Amniotic epithelial cell (primary cell): ENCODE measurements around the gene F7.
"Not testable (repeated sequence)": the region's sequence is repeated elsewhere in the genome, so short reads cannot be mapped to it uniquely, and the experiment has no call there.

Experiments used
- DNase-seq: peaks from one replicate; pipeline ENCODE4 v3.0.0-alpha.2; 2010; ENCODE audit warnings: low read depth

The F7 gene

DNA sequence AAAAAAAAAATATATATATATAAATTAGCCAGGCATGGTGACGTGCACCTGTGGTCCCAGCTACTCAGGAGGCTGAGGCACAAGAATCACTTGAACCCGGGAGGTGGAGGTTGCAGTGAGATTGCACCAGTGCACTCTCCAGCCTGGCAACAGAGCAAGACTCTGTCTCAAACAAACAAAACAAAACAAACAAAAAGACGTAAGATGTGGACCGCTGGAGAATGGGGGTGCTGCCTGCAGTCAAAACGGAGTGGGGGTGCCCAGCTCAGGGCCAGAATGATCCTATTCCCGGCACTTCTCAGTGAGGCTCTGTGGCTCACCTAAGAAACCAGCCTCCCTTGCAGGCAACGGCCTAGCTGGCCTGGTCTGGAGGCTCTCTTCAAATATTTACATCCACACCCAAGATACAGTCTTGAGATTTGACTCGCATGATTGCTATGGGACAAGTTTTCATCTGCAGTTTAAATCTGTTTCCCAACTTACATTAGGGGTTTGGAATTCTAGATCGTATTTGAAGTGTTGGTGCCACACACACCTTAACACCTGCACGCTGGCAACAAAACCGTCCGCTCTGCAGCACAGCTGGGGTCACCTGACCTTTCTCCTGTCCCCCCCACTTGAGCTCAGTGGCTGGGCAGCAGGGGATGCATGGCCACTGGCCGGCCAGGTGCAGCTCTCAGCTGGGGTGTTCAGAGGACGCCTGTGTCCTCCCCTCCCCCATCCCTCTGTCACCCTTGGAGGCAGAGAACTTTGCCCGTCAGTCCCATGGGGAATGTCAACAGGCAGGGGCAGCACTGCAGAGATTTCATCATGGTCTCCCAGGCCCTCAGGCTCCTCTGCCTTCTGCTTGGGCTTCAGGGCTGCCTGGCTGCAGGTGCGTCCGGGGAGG, at the start of gene F7:
TSS of gene F7 (plus strand) at position 760 of the 889 bp plus-strand sequence. CDS start at position 811, 51 bp downstream.
- DNase-seq, result no peak

DNA sequence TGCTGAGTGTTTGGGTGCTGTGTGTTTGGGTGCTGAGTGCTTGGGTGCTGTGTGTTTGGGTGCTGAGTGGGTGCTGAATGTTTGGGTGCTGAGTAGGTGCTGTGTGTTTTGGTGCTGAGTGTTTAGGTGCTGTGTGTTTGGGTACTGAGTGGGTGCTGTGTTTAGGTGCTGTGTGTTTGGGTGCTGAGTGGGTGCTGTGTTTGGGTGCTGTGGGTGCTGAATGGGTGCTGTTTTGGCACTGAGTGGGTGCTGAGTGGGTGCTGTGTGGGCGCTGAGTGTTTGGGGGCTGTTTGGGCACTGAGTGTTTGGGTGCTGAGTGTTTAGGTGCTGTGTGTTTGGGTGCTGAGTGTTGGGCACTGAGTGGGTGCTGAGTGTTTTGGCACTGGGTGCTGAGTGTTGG, 48.5 kb upstream of the F7 start:
- DNase-seq, result no peak

DNA sequence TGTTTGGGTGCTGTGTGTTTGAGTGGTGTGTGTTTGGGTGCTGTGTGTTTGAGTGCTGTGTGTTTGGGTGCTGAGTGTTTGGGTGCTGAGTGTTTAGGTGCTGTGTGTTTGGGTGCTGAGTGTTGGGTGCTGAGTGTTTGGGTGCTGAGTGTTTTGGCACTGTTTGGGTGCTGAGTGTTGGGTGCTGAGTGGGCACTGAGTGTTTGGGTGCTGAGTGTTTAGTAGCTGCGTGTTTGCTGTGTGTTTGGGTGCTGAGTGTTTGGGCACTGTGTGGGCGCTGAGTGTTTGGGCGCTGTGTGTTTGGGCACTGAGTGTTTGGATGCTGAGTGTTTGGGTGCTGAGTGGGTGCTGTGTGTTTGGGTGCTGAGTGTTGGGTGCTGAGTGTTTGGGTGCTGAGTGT, 48.0 kb upstream of the F7 start:
- not testable (repeated sequence) for DNase-seq

DNA sequence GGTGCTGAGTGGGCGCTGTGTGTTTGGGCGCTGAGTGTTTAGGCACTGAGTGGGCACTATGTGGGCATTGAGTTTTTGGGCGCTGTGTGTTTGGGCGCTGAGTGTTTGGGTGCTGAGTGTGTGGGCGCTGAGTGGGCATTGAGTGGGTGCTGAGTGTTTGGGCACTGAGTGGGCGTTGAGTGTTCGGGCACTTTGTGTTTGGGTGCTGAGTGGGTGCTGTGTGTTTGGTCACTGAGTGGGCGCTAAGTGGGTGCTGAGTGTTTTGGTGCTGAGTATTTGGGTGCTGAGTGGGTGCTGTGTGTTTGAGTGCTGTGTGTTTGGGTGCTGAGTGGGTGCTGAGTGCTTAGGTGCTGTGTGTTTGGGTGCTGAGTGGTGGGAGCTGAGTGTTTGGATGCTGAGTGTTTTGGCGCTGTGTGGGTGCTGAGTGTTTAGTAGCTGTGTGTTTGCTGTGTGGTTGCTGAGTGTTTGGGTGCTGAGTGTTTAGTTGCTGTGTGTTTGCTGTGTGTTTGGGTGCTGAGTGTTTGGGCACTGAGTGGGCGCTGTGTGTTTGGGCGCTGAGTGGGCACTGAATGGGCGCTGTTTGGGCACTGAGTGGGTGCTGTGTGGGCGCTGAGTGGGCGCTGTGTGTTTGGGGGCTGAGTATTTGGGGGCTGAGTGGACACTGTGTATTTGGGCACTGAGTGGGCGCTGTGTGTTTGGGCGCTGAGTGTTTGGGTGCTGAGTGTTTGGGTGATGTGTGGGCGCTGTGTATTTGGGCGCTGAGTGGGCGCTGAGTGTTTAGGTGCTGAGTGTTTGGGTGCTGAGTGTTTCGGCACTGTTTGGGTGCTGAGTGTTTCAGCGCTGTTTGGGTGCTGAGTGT, 47.2 kb upstream of the F7 start:
- peak; percentile 3 for DNase-seq

DNA sequence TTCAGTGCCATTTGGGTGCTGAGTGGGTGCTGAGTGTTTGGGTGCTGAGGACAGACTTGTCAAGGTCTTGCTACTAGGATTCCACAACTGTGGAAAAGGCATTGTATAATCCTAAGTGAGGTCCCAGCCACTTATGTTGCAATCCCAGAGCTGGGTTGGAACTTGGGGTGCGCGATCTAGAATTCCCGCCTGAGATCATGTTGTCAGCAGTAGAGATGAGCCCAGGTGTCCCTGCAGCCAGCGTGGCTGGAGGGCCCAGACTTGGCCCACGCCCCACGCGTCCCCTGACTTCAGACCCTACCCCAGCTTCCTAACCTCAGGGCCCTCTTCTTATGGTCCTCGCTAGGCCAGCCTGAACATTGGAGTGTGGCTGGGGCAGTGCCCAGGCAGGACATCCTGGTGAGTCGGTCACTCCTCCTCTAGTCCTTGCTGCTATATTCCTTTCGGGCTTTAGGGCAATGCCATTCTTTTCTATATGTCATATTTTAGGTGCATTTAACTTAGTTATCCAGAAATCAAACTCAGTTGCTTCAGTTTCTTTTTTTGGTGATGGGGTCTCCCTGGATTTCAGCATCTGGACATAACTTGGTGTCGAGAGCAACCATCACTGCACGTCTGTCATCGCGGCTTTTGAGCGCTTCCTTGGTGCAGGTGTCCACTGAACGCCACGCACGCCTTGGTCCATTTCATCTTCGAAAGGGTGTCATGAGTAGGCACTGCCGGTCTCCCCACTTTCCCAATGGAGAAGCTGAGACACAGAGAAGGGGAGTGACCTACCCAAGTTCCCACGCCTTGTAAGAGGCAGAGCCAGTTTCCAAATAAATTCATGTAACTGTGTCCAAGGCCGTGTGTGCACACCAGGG, 46.4 kb upstream of the F7 start:
- DNase-seq, result peak; percentile 23

DNA sequence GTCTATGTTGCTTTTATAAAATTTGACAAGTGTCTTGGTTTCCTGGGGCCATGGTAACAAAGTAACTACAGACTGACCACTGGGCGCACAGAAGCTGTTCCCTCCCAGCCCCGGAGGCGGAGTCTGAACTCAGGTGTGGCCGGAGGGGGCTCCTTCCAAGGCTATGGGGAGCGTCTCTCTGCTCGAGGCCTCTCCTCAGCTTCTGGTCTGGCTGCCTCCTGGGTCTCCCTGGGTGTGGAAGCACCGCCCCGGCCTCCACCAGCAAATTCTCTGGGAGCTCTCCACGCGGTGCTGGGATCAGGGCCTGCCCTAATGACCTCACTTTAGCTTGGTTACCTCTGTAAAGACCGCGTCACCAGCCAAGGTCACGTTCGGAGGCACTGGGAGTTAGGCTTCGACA, 45.7 kb upstream of the F7 start:
- no peak for DNase-seq

DNA sequence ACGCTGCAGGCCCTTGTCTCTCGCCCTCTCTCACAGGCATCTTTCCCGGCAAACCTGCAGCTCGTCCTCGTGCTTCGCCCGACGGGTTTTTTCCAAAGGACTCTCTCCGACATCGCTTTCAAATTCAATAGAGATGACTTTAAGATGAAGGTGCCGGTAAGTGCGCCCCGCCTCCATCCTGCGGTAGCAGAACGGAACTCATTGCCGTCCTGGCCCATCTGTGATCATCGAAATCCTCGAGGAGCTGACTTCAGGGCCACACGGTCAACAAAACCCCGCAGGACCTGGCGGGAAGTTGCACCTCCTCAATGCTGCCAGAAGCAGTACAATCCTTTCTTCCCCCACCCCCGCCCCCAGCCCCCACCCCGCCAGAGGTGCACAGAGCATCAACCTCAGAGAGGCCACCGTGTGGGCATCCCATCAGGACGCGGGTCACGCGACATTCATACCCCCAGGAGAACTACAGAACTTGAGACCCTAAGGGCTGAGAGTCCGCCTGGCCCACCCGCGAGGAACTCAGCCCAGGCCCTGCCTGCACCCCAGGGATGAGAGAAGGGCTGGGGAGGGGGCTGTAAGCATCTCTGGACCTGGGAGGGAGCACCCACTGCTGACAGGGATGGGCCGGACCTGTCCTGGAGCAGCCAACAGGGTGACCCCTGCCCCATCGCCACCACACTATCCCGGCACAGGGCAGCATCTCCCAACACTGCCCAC, 44.9 kb upstream of the F7 start:
- DNase-seq, result no peak

DNA sequence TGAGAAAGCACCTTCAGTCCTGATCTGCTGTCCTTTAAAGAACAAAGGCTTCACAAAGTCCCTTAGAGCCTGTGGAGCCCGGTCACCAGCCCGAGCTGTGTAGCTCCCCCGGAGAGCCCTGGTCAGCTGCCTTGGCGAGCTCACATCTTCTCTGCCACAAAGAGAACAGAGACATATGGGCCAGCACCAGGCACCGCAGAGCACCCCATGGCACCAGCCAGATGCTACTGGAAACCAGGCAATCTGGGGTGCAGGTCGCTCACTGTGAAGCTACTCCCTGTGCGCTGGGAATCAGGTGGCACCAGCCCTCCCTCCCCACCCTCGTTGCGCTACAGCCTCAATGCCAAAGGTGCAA, 44.3 kb upstream of the F7 start:
- no peak for DNase-seq

DNA sequence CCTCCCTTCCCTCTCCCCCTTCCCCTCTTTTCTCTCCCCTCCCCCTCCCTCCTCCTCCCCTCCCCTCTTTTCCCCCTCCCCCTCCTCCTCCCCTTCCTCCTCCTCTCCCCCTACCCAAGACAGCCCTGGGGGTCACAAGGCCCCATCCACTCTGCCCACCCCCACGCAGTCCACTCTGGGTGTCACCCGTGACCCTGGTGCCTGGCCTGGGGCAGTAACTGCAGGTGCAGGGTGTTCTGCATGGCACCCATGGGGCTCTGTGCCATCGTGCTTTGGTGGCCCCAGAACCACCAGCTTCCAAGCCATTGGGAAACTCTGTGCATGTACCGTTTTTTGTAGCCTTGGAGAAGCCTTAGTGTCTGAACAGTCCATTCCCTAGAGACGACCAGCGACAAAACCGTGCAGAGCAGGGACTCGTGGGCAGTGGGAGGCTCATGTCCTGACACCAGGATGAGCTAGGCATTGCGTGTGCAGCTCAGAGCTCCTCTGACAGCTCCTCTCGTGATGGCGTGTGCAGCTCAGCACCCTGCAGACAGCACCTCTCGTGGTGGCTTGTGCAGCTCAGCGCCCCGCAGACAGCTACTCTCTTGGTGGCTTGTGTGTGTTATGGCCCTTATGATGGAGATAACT, 43.7 kb upstream of the F7 start:
- DNase-seq, result no peak

DNA sequence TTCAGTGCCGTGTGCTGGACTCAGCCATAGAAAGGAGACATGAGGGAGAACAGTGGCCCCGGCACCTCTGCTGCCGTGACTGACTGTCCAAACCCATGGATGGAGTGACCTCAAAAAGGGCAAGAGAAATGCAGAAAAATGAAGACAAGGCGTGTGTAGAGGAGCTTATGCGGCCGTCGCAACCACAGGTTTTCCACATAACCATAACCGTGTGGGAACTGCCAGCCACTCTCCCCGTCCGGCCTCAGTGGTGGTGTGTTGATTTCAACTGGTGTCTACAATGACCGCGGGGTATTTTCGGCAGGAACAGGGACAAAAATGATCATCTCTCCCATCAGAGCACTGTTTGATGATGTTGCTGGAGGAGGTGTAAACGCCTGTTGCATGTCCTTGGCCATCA, 42.9 kb upstream of the F7 start:
- DNase-seq, result no peak

DNA sequence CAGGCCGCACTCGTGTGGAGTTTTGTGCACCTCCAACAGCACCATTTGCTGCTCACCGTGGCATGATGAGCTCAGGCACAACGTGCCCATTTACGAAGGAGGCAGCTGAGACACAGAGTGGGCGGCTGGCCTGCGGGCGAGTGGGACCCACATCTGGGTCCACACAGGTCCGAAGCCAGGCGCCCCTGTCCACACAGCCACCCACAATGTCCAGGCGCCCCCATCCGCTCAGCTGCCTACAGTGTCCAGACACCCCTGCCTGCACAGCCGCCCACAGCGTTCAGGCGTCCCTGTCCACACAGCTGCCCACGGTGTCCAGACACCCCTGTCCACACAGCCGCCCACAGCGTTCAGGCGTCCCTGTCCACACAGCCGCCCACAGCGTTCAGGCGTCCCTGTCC, 42.5 kb upstream of the F7 start:
- no peak for DNase-seq

DNA sequence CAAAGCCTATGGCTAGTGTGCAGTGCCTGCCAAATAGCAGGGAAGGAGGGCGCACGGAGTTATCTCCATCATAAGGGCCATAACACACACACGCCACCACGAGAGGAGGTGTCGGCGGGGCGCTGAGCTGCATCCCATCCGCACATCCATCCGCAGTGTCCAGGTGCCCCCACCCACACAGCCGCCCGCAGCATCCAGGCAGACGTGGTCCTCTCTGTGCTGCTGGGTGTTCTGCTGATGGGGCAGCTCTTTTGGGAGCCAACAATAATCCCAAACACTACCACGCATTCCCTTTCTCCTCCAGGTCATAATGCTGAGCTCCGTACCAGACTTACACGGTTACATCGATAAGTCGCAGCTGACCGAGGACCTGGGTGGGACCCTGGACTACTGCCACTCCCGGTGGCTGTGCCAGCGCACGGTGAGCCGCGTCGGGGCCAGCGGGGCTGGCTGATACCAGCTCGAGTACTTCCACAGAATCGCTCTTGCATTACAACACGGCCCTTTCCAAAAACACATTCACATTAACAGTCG, 41.5 kb upstream of the F7 start:
- DNase-seq, result no peak

DNA sequence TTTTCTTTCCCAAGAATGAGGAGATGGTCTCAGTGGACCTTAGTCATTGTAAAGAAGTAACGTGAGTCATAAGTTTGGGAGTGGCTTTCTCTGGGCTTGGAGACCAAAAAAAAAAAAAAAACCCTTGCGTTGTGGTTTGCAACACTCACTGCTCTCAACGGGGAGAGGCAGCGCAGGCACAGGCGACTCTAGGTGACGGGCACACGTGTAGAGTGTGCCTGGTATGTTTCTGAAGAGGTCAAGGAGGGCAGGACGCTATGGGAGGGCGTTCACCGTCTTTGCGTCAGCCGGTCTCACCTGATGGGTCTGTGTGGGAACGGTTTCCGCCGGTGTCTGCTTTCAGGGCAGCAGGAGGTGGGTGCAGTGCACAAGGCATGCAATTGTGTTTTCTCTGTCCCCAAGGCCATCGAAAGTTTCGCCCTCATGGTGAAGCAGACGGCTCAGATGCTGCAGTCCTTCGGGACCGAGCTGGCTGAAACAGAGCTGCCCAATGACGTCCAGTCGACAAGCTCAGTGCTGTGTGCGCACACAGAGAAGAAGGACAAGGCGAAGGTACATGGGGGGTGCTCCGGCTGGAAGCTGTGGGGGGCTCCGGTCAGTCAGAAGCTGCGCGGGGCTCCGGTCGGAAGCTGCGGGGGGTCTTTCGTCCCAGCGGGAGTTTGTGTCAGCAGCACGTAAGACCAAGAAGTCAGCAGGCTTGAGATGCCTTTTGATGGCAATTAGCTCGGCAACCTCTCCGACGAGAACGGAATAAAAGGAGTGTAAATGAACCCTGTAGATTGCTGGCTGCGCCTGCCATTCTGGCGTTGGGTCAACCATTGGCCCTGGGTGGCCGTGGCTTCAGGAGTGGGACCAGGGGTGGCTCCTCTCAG, 40.8 kb upstream of the F7 start:
- DNase-seq, result peak; percentile 10

DNA sequence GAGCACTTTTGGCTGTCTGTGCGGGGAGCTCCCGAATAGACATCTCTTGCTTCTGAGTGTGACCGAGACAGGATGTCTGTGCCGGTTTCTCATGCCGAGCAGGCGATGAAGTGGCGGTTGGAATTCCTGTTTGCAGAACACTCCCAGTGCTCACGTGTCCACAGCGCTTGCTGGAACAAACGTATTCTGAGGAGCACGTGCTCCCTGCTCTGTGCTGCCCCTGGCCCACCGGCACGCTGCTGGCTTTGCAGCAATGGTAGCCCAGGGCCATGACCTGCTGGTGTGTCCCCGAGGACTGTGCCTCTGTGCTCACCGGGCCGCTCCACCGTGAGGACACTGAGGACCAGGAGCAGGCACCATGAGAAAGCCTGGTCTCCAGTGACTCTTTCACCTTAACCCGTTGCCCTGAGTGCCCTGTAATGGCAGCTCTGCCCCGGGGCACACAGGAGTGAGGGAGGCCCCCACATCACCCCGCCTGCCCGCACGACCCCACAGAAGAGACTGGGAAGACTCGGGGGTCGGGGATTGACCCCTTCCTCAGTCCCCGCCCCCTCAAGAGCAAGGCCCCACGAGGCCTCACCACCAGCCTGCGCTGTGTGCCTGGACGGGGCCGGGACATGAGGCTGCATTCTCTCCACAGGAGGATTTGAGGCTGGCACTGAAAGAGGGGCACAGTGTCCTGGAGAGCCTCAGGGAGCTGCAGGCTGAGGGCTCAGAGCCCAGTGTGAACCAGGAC, 40.0 kb upstream of the F7 start:
- no peak for DNase-seq

DNA sequence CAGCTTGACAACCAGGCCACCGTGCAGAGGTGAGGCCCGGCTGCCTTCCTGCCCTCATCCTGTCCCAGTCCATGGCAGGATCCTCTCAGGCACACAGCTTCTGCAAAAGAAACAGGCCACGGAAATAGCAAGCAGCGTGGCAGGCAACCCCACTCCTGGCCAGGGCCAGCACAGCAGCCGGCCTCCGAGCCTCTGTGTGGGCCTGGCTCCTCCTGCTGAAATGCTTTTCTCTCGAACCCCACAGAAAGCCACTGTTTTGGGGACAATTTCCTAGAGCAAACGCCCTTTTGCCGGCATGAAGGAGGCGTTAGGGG, 39.5 kb upstream of the F7 start:
- no peak for DNase-seq

DNA sequence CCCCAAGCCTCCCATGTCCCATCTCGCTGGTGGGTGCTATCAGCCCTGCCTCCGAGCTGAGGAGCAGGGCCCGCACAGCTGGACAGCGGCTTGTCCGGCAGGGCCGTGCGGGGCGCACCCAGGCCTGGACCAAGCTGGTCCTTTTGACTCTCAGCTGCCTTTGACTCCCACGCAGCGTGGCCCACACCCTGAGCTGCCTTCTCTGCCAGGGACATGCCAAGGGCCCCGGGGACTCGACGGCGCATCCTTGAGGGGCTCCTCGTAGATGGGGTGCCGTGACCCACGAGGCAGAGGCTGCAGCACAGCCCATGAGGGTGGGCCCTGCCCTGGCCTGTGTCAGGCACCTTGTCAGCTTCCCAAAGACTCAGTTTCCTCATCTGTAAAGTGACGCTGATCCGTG, 38.8 kb upstream of the F7 start:
- DNase-seq, result no peak

DNA sequence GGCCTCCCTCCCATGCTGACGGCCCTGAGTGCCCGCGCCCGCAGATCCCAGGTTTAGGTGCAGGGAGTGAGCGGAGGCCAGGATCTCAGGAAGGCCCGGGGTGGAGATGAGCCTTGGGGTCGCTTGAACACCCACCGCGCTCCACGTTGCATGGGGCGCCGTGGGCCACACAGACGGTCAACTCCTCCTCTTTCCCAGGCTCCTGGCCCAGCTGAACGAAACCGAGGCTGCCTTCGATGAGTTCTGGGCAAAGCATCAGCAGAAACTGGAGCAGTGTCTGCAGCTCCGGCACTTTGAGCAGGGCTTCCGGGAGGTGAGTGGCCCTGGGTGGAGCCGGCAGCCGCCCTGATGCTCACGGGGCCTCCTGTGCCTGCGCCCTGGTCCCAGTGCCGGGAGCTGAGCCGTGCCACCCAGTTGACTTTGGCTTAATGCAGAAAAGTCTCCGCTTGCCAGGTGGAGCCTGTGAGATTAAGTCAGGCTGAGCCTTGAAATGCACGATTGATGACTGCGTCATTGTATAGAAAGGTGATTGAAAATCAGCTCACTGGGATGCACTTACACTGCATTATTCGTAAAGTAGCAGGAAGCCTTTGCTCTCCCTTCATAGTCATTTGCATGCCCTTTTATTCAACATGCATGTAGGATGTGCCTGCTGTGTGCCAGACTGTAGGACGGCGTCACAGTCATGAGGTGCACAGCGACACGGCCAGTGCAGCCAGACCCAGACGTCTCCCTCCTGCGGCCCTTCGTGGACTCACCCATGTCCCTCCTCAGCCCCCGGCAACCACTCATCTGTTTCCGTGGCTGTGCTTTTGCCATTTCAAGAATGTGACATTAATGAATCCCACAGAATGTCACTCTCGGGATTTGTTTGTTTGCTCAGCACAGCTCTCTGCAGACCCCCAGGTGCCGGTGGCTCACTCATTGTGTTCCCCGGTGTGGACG, 35.5 kb upstream of the F7 start:
- no peak for DNase-seq

DNA sequence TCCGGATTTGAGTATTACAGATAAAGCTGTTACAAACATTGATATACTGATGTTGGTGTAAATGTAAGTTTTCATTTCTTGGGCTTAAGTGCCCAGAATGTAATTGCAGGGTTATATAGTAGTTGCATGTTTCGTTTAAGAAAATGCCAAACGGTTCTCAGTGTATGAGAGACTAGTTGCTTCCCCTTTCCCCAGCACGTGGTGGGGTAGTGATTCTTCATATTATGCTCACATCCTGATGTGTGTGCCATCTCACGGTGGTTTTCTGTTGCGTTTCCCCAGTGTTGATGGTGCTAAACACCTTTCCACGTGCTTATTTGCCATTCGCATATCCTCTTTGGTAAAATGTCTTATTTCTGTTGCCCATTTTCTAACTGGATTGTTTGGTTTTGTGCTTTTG, 34.7 kb upstream of the F7 start:
- DNase-seq, result no peak
